HG03139 (cell line): Measurements from ENCODE around the gene TNIP2.
A peak's percentile ranks its signal among the peaks of the same experiment; 100 is the strongest.
"Not testable (repeated sequence)": the region's sequence is repeated elsewhere in the genome, so short reads cannot be mapped to it uniquely, and the experiment has no call there.

Source experiments
- ATAC-seq: cut with Tn5 transposase; IDR thresholded peaks from one replicate; pipeline ENCODE4 v1.9.1; 2021; ENCODE audit not compliant: unreplicated experiment

Gene TNIP2

GRCh38 chr4:2768124-2768523 lies 12.0 kb upstream of the TNIP2 start:
- ATAC-seq: no peak

GRCh38 chr4:2767705-2768074 lies 11.6 kb upstream of the TNIP2 start:
- no peak for ATAC-seq

GRCh38 chr4:2767046-2767704 lies 11.0 kb upstream of the TNIP2 start:
- no peak for ATAC-seq

GRCh38 chr4:2765832-2766526 lies 9.8 kb upstream of the TNIP2 start:
- no peak for ATAC-seq

- ATAC-seq: no peak
Measured at GRCh38 chr4:2763511-2763967, 7.4 kb upstream of the TNIP2 start.

GRCh38 chr4:2762486-2763370 lies 6.6 kb upstream of the TNIP2 start:
- ATAC-seq: not testable (repeated sequence)

GRCh38 chr4:2762048-2762447 lies 5.9 kb upstream of the TNIP2 start:
- no peak for ATAC-seq

GRCh38 chr4:2761035-2761923 lies 5.1 kb upstream of the TNIP2 start:
- no peak for ATAC-seq

- no peak for ATAC-seq
Measured at GRCh38 chr4:2757426-2757825, 1.3 kb upstream of the TNIP2 start.

- no peak for ATAC-seq
Measured at GRCh38 chr4:2756691-2757350, 685 bp upstream of the TNIP2 start.

- ATAC-seq: no peak
Measured at GRCh38 chr4:2754848-2755819, 1.0 kb downstream of the TNIP2 start.

GRCh38 chr4:2753436-2753835 lies 2.7 kb downstream of the TNIP2 start:
- no peak for ATAC-seq

- ATAC-seq: no peak
Measured at GRCh38 chr4:2750719-2751605, 5.2 kb downstream of the TNIP2 start.

- ATAC-seq: no peak
Measured at GRCh38 chr4:2746891-2747695, 9.0 kb downstream of the TNIP2 start.

GRCh38 chr4:2745981-2746806 lies 9.9 kb downstream of the TNIP2 start:
- peak; percentile 81 for ATAC-seq

GRCh38 chr4:2745516-2745915 lies 10.6 kb downstream of the TNIP2 start:
- no peak for ATAC-seq
